Activated B cell treated with CpG ODN at 0.5 μM for 24 hours (primary cell): ENCODE results near the gene EEFSEC. TPM values are rescaled to one million over a fixed set of nuclear protein-coding genes. Genes with fewer than 3 reads are reported as not detected.

Experiments used
- ATAC-seq: fragments of 200-7000 bp; cut with Tn5 transposase; one replicate; pipeline ENCODE4 v1.10.0; 2021; ENCODE audit warnings: low read depth, mild to moderate bottlenecking, moderate library complexity
- CTCF ChIA-PET: fragments of 350-600 bp; sonication (Branson Sonifier 250); formaldehyde crosslinking; loops from one replicate; lab custom pipeline; 2021; ENCODE audit warnings: antibody characterized with exemption; lab: Charles Lee
- POLR2A ChIA-PET: fragments of 350-600 bp; sonication (Branson Sonifier 250); formaldehyde crosslinking; loops from one replicate; lab custom pipeline; 2021; ENCODE audit warnings: antibody characterized with exemption; lab: Charles Lee
- DNase-seq: peaks from one replicate; pipeline ENCODE4 v3.0.0; 2022
- H3K27ac Mint-ChIP-seq: one replicate; pipeline ENCODE4 v1.8.0; 2020; ENCODE audit warnings: mixed read lengths
- H3K27me3 Mint-ChIP-seq: one replicate; pipeline ENCODE4 v1.8.0; 2021; ENCODE audit warnings: mixed read lengths
- H3K36me3 Mint-ChIP-seq: one replicate; pipeline ENCODE4 v1.8.0; 2021; ENCODE audit warnings: low read depth, mixed read lengths
- H3K4me1 Mint-ChIP-seq: one replicate; pipeline ENCODE4 v1.8.0; 2021; ENCODE audit warnings: mixed read lengths
- H3K4me3 Mint-ChIP-seq: one replicate; pipeline ENCODE4 v1.8.0; 2020; ENCODE audit warnings: mild to moderate bottlenecking, mixed read lengths
- H3K9me3 Mint-ChIP-seq: one replicate; pipeline ENCODE4 v1.8.0; 2020; ENCODE audit warnings: mixed read lengths
- CTCF ChIP-seq: fragments of 200-600 bp; IDR thresholded peaks from one replicate; pipeline ENCODE4 v1.8.0; 2022; ENCODE audit warnings: antibody characterized with exemption, mild to moderate bottlenecking
- intact Hi-C: fragments of 100-400 bp; cut with micrococcal nuclease; formaldehyde crosslinking; loops from one replicate; pipeline ENCODE4 v1.15.1; 2024
- total RNA-seq: library from RNA; stranded (reverse); gene quantifications from 2 replicates; pipeline ENCODE4 v1.2.3, GENCODE V29; 2022

EEFSEC gene
- total RNA-seq, 1 donor from 2014 or later = 20.0 TPM

GRCh38 chr3:128180913-128181312 is 27.6 kb downstream of the EEFSEC start:
- H3K4me1 Mint-ChIP-seq = peaks cover 12% of the 10 kb centered on the region
- ATAC-seq = no peak

GRCh38 chr3:128182656-128183055 is 29.4 kb downstream of the EEFSEC start:
- DNase-seq (no peak), ATAC-seq (no peak)
- POLR2A ChIA-PET = no interaction called here
- H3K27me3 Mint-ChIP-seq = no peaks in the 10 kb centered on the region
- no peak overlapping the region for H3K4me3 Mint-ChIP-seq
- no peak overlapping the region for H3K27ac Mint-ChIP-seq
- H3K9me3 Mint-ChIP-seq = peaks cover 3% of the 10 kb centered on the region
- peaks cover 10% of the 10 kb centered on the region for H3K4me1 Mint-ChIP-seq
- peaks cover 10% of the 10 kb centered on the region for H3K36me3 Mint-ChIP-seq
- intact Hi-C loops = no loop called here
- CTCF ChIA-PET = no interaction called here
- TF ChIP-seq CTCF = no peak

More at GRCh38 chr3:128180913-128181312, 27.6 kb downstream of the EEFSEC start:
- Mint-ChIP-seq H3K36me3 (peaks cover 10% of the 10 kb centered on the region), H3K9me3 (peaks cover 3% of the 10 kb centered on the region), H3K27me3 (no peaks in the 10 kb centered on the region), H3K4me3 (no peak overlapping the region), H3K27ac (no peak overlapping the region)
- ChIA-PET CTCF (no interaction called here), POLR2A (no interaction called here)
- no peak for TF ChIP-seq CTCF
- intact Hi-C loops = no loop called here
- no peak for DNase-seq

GRCh38 chr3:128185630-128186447 is 32.6 kb downstream of the EEFSEC start:
- DNase-seq (no peak), ATAC-seq (no peak)
- peaks cover 10% of the 10 kb centered on the region for H3K4me1 Mint-ChIP-seq
- H3K27ac Mint-ChIP-seq = no peak overlapping the region
- no peak overlapping the region for H3K4me3 Mint-ChIP-seq
- peaks cover 7% of the 10 kb centered on the region for H3K36me3 Mint-ChIP-seq
- intact Hi-C loops = loop anchor here (2.0 kb wide), 1 partner anchor 13 kb away; no protein-coding TSS in a partner anchor
- no peaks in the 10 kb centered on the region for H3K27me3 Mint-ChIP-seq
- peaks cover 3% of the 10 kb centered on the region for H3K9me3 Mint-ChIP-seq
- ChIA-PET POLR2A (no interaction called here), CTCF (no interaction called here)
- no peak for TF ChIP-seq CTCF

GRCh38 chr3:128187495-128187894 is 34.2 kb downstream of the EEFSEC start:
- CTCF ChIA-PET = no interaction called here
- Mint-ChIP-seq H3K27ac (no peak overlapping the region), H3K36me3 (peaks cover 7% of the 10 kb centered on the region)

More at GRCh38 chr3:128187495-128187894, 34.2 kb downstream of the EEFSEC start:
- POLR2A ChIA-PET = no interaction called here
- DNase-seq (no peak), ATAC-seq (no peak)
- intact Hi-C loops = loop anchor here (2.0 kb wide), 1 partner anchor 15 kb away; no protein-coding TSS in a partner anchor
- peaks cover 3% of the 10 kb centered on the region for H3K9me3 Mint-ChIP-seq
- H3K4me3 Mint-ChIP-seq = no peak overlapping the region
- no peak for TF ChIP-seq CTCF
- no peaks in the 10 kb centered on the region for H3K27me3 Mint-ChIP-seq
- peaks cover 10% of the 10 kb centered on the region for H3K4me1 Mint-ChIP-seq
